GM12878 (cell line): ENCODE results near the gene CD55. TPM values are rescaled to one million over a fixed set of nuclear protein-coding genes. Genes with fewer than 3 reads are reported as not detected.

Experiments
- ATAC-seq: fragments of 200-7000 bp; cut with Tn5 transposase; 3 replicates; pipeline ENCODE4 v1.9.1; 2020; ENCODE audit warnings: mild to moderate bottlenecking, moderate library complexity
- BruUV-seq: library from RNA; stranded (reverse); fragments of 400-500 nt; replicated peaks from 2 replicates; lab custom pipeline; 2021; lab: Mats Ljungman, UMichigan
- CTCF ChIA-PET: fragments of 300-600 bp; sonication (Branson Sonifier 250); formaldehyde crosslinking; extraction: SDS; loops from one replicate; lab custom pipeline; 2021; ENCODE audit warnings: inconsistent platforms; lab: Yijun Ruan, JAX
- POLR2A ChIA-PET: fragments of 350-600 bp; formaldehyde crosslinking; extraction: SDS; loops from one replicate; lab custom pipeline; 2021; ENCODE audit warnings: inconsistent platforms; lab: Charles Lee
- RAD21 ChIA-PET: fragments of 300-600 bp; sonication (Branson Sonifier 250); formaldehyde crosslinking; loops from one replicate; lab custom pipeline; 2023; ENCODE audit warnings: antibody characterized with exemption; ENCODE audit not compliant: unreplicated experiment; lab: Charles Lee
- SMC1A ChIA-PET: fragments of 300-600 bp; sonication (Branson Sonifier 250); formaldehyde crosslinking; loops from one replicate; lab custom pipeline; 2023; ENCODE audit not compliant: unreplicated experiment, uncharacterized antibody; lab: Charles Lee
- DNase-seq: peaks from one replicate; pipeline ENCODE4 v3.0.0-alpha.2; 2011; ENCODE audit warnings: low read depth, low spot score
- FAIRE-seq: peaks from 3 replicates; lab custom pipeline; 2011; peaks lifted over from hg19 to GRCh38; lab: Jason Lieb, UNC
- H2AFZ ChIP-seq: 2 replicates; pipeline ENCODE4 v1.6.0; 2011; ENCODE audit warnings: low read depth, low read length, control low read depth; ENCODE audit not compliant: control insufficient read depth
- H3K27ac ChIP-seq: 2 replicates; pipeline ENCODE4 v1.5.1; 2011; ENCODE audit warnings: control low read depth; ENCODE audit not compliant: control insufficient read depth, insufficient read depth
- H3K27me3 ChIP-seq, 2 experiments: replicated peaks in 1 of 2; 2 replicates each; pipeline versions ENCODE4 v1.6.0 to v1.6.1; 2011; ENCODE audit warnings: low read length in 1 of 2; ENCODE audit not compliant: control insufficient read depth in 2 of 2, insufficient read depth in 2 of 2
- H3K36me3 ChIP-seq, 2 experiments: 2 replicates each; pipeline ENCODE4 v1.5.1; 2011; ENCODE audit warnings: low read length in 1 of 2; ENCODE audit not compliant: control insufficient read depth in 2 of 2, insufficient read depth in 2 of 2
- H3K4me1 ChIP-seq: 2 replicates; pipeline ENCODE4 v1.6.1; 2011; ENCODE audit warnings: mild to moderate bottlenecking, low read length, moderate library complexity, mixed read lengths; ENCODE audit not compliant: control insufficient read depth, insufficient read depth
- H3K4me2 ChIP-seq: 2 replicates; pipeline ENCODE4 v1.6.0; 2011; ENCODE audit warnings: control low read depth; ENCODE audit not compliant: control insufficient read depth, insufficient read depth
- H3K4me3 ChIP-seq: fragments of 200-600 bp; sonication (generic); 2 replicates; pipeline ENCODE4 v1.5.1; 2016
- H3K79me2 ChIP-seq: 2 replicates; pipeline ENCODE4 v1.6.0; 2011; ENCODE audit warnings: low read length; ENCODE audit not compliant: control insufficient read depth, insufficient read depth
- H3K9ac ChIP-seq: 2 replicates; pipeline ENCODE4 v1.8.0; 2011; ENCODE audit warnings: low read length, control low read depth, mixed read lengths; ENCODE audit not compliant: control insufficient read depth, insufficient read depth
- H3K9me3 ChIP-seq: replicated peaks from 3 replicates; pipeline ENCODE4 v1.5.1; 2011; ENCODE audit warnings: mild to moderate bottlenecking, low read length; ENCODE audit not compliant: control insufficient read depth, insufficient read depth
- H4K20me1 ChIP-seq: 2 replicates; pipeline ENCODE4 v1.6.0; 2011; ENCODE audit not compliant: control insufficient read depth, insufficient read depth
- CBX5 ChIP-seq: sonication (generic); IDR thresholded peaks from 2 replicates; pipeline ENCODE4 v1.6.1; 2016; ENCODE audit warnings: low read depth, moderate library complexity, mild to moderate bottlenecking, inconsistent platforms
- MLLT1 ChIP-seq: fragments of 450-650 bp; IDR thresholded peaks from 2 replicates; pipeline ENCODE4 v1.6.1; 2016; ENCODE audit warnings: mild to moderate bottlenecking
- POLR2AphosphoS5 ChIP-seq: IDR thresholded peaks from 2 replicates; pipeline ENCODE4 v1.6.1; 2011; ENCODE audit warnings: mild to moderate bottlenecking, low read length, inconsistent platforms
- SP1 ChIP-seq: IDR thresholded peaks from one replicate; pipeline ENCODE4 v1.6.1; 2011; ENCODE audit warnings: low read depth, low read length
- ZNF687 ChIP-seq: fragments of 450-650 bp; IDR thresholded peaks from 2 replicates; pipeline ENCODE4 v1.6.1; 2017; ENCODE audit warnings: mild to moderate bottlenecking, moderate library complexity
- in situ Hi-C: fragments of 300-500 bp; cut with MboI; formaldehyde crosslinking; loops from 9 replicates; pipeline ENCODE4 v1.14.3; 2018; ENCODE audit warnings: mixed read lengths
- intact Hi-C: fragments of 100-400 bp; cut with micrococcal nuclease; formaldehyde crosslinking; loops from one replicate; pipeline ENCODE4 v1.14.2; 2022; ENCODE audit not compliant: unreplicated experiment
- polyA plus RNA-seq, 11 experiments: library from polyadenylated mRNA; depleted of rRNA in 4 of 11; unstranded in 6 of 11; stranded (reverse) in 5 of 11; fragments of >200 nt; fragmentation: Nextera tagmentation in 4 of 11; fragmentation: Illumina TruSeq in 1 of 11; extraction: Ambion mirVana in 4 of 11; extraction: Trizol in 1 of 11; gene quantifications; 1 replicate in 1 of 11; 2 replicates in 10 of 11; pipeline versions ENCODE4 v1.2.1 to v1.2.3, GENCODE V29; 2011 to 2016; ENCODE audit warnings: inconsistent platforms in 2 of 11, missing spikeins in 2 of 11, low read depth in 1 of 11
- total RNA-seq, 4 experiments: library from RNA; depleted of rRNA in 3 of 4; stranded (reverse); fragments of >200 nt in 3 of 4; fragmentation: Illumina TruSeq in 1 of 4; extraction: Trizol in 1 of 4; gene quantifications; 2 replicates each; pipeline versions ENCODE4 v1.2.1 to v1.2.3, GENCODE V29; 2013 to 2021

CD55 gene
- total and polyA plus RNA-seq, 10 of the 15 experiments (the other 5 are each of a cell fraction or from before 2014, with no cell fraction given), result 5.2 to 46.5 (median 15.1) TPM

GRCh38 chr1:207328004-207328403 lies 6.5 kb downstream of the CD55 start:
- FAIRE-seq (no peak), ATAC-seq (no peak), DNase-seq (no peak)
- Histone ChIP-seq H3K4me3 (no peak overlapping the region), H3K27ac (no peak overlapping the region), H3K9me3 (peaks cover 4% of the 10 kb centered on the region), H3K9ac (no peak overlapping the region), H3K36me3 (peaks cover 1 to 15% of the 10 kb centered on the region in 2 experiments; a peak in 1 of 4 replicates), H3K79me2 (peaks cover 8% of the 10 kb centered on the region), H3K4me2 (no peak overlapping the region), H4K20me1 (no peaks in the 10 kb centered on the region), H3K27me3 (no peaks in the 10 kb centered on the region), H3K4me1 (peaks cover 8% of the 10 kb centered on the region), H2AFZ (no peak overlapping the region)
- ChIA-PET RAD21 (no interaction called here), CTCF (no interaction called here), POLR2A (no interaction called here), SMC1A (no interaction called here)
- in situ Hi-C loops, result no loop called here
- no peak for TF ChIP-seq MLLT1
- TF ChIP-seq ZNF687, result no peak
- TF ChIP-seq POLR2AphosphoS5, result peak; percentile 61; the same call in 1 of the 2 replicates
- no peak for TF ChIP-seq SP1
- no peak for TF ChIP-seq CBX5
- no TSS peak for BruUV-seq
- intact Hi-C loops, result loop anchor here (10.0 kb wide), 1 partner anchor 167 kb away; the partner anchor contains the start of gene CR1
